NCI-H748 (cell line): Measurements from ENCODE around the gene ABLIM2.
A peak's percentile ranks its signal among the peaks of the same experiment; 100 is the strongest.

ENCODE experiments used
- DNase-seq: peaks from one replicate; lab custom pipeline; 2025; ENCODE audit not compliant: unreplicated experiment; lab: John Stamatoyannopoulos, UW

The ABLIM2 gene

GRCh38 chr4:8123389-8123788 is 35.2 kb downstream of the ABLIM2 start:
- no peak for DNase-seq

GRCh38 chr4:8122746-8123145 is 35.9 kb downstream of the ABLIM2 start:
- no peak for DNase-seq

GRCh38 chr4:8121292-8122015 is 37.2 kb downstream of the ABLIM2 start:
- no peak for DNase-seq

GRCh38 chr4:8120501-8120900 is 38.1 kb downstream of the ABLIM2 start:
- DNase-seq, result no peak

- DNase-seq, result no peak
These were observed 38.7 kb downstream of the ABLIM2 start for GRCh38 chr4:8119877-8120276.

GRCh38 chr4:8118531-8118930 is 40.1 kb downstream of the ABLIM2 start:
- DNase-seq, result no peak

- no peak for DNase-seq
These were observed 40.6 kb downstream of the ABLIM2 start for GRCh38 chr4:8118035-8118434.

GRCh38 chr4:8117278-8117682 is 41.3 kb downstream of the ABLIM2 start:
- peak; percentile 32 for DNase-seq

- DNase-seq, result no peak
These were observed 42.7 kb downstream of the ABLIM2 start for GRCh38 chr4:8115916-8116315.

- no peak for DNase-seq
These were observed 43.5 kb downstream of the ABLIM2 start for GRCh38 chr4:8115203-8115520.

- DNase-seq, result no peak
These were observed 44.0 kb downstream of the ABLIM2 start for GRCh38 chr4:8114456-8115202.

GRCh38 chr4:8113611-8114377 is 44.8 kb downstream of the ABLIM2 start:
- DNase-seq, result no peak

GRCh38 chr4:8112672-8113071 is 45.9 kb downstream of the ABLIM2 start:
- peak; percentile 30 for DNase-seq

- peak; percentile 83 for DNase-seq
These were observed 46.5 kb downstream of the ABLIM2 start for GRCh38 chr4:8112036-8112576.

GRCh38 chr4:8110071-8110986 is 48.3 kb downstream of the ABLIM2 start:
- DNase-seq, result peak; percentile 38

- no peak for DNase-seq
These were observed 49.1 kb downstream of the ABLIM2 start for GRCh38 chr4:8109406-8110065.

GRCh38 chr4:8108991-8109390 is 49.6 kb downstream of the ABLIM2 start:
- DNase-seq, result no peak

- DNase-seq, result peak; percentile 6
These were observed 50.4 kb downstream of the ABLIM2 start for GRCh38 chr4:8108261-8108660.

- DNase-seq, result no peak
These were observed 51.4 kb downstream of the ABLIM2 start for GRCh38 chr4:8107146-8107657.
